CMK (cell line): ENCODE measurements around the gene OSTC.
"Not testable (repeated sequence)": the region's sequence is repeated elsewhere in the genome, so short reads cannot be mapped to it uniquely, and the experiment has no call there.

ENCODE experiments used
- DNase-seq: peaks from one replicate; pipeline ENCODE4 v3.0.0-alpha.2; 2010; ENCODE audit warnings: low read depth

OSTC gene

GRCh38 chr4:108646706-108647105, 3.7 kb upstream of the OSTC start:
- DNase-seq = no peak

- no peak for DNase-seq
Measured at GRCh38 chr4:108649863-108650211, 562 bp upstream of the OSTC start.

- peak; percentile 25 for DNase-seq
Measured at GRCh38 chr4:108651014-108651791, 804 bp downstream of the OSTC start.

- DNase-seq = no peak
Measured at GRCh38 chr4:108662629-108663028, 12.2 kb downstream of the OSTC start.

GRCh38 chr4:108674356-108674977, 24.1 kb downstream of the OSTC start:
- no peak for DNase-seq

- no peak for DNase-seq
Measured at GRCh38 chr4:108681321-108681809, 31.0 kb downstream of the OSTC start.

GRCh38 chr4:108683479-108683878, 33.1 kb downstream of the OSTC start:
- DNase-seq = no peak

- DNase-seq = no peak
Measured at GRCh38 chr4:108685036-108685686, 34.8 kb downstream of the OSTC start.

- no peak for DNase-seq
Measured at GRCh38 chr4:108690738-108691137, 40.3 kb downstream of the OSTC start.

GRCh38 chr4:108693211-108693610, 42.8 kb downstream of the OSTC start:
- DNase-seq = no peak

GRCh38 chr4:108693819-108694218, 43.4 kb downstream of the OSTC start:
- DNase-seq = no peak

- DNase-seq = no peak
Measured at GRCh38 chr4:108694423-108694822, 44.0 kb downstream of the OSTC start.

GRCh38 chr4:108695062-108695461, 44.7 kb downstream of the OSTC start:
- DNase-seq = no peak

GRCh38 chr4:108696160-108696559, 45.8 kb downstream of the OSTC start:
- DNase-seq = no peak

- no peak for DNase-seq
Measured at GRCh38 chr4:108700081-108700757, 49.8 kb downstream of the OSTC start.

- no peak for DNase-seq
Measured at GRCh38 chr4:108702960-108703359, 52.6 kb downstream of the OSTC start.

GRCh38 chr4:108703370-108703769, 53.0 kb downstream of the OSTC start:
- no peak for DNase-seq

GRCh38 chr4:108703966-108704365, 53.6 kb downstream of the OSTC start:
- no peak for DNase-seq

- no peak for DNase-seq
Measured at GRCh38 chr4:108706289-108706688, 55.9 kb downstream of the OSTC start.

- no peak for DNase-seq
Measured at GRCh38 chr4:108709234-108709633, 58.8 kb downstream of the OSTC start.

GRCh38 chr4:108709722-108710121, 59.3 kb downstream of the OSTC start:
- DNase-seq = no peak

- DNase-seq = not testable (repeated sequence)
Measured at GRCh38 chr4:108710578-108710977, 60.2 kb downstream of the OSTC start.

- no peak for DNase-seq
Measured at GRCh38 chr4:108714880-108715279, 64.5 kb downstream of the OSTC start.
